NCI-H82 (cell line): ENCODE results near the gene ZNF787.

Experiments
- DNase-seq: peaks from one replicate; lab custom pipeline; 2025; lab: John Stamatoyannopoulos, UW

Gene ZNF787

DNA sequence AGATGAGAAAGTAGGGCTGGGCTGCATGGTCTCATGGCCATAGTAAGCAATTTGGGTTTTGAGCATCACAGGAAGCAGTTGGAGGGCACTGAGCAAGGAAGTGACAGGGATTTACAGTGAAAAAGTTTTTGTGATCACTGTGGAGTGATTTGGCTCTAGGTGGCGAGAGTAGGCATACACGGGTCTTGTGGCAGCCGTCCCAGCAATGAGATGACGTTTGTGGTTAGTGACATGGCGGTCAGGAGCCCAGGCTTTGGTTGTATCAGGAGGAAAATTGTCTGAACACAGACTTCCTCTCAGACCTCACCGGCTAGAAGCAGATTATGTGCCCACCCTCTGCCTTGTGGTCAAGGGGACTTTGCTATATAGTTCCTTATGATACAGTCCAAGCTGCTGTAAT, 23.3 kb upstream of the ZNF787 start:
- no peak for DNase-seq

DNA sequence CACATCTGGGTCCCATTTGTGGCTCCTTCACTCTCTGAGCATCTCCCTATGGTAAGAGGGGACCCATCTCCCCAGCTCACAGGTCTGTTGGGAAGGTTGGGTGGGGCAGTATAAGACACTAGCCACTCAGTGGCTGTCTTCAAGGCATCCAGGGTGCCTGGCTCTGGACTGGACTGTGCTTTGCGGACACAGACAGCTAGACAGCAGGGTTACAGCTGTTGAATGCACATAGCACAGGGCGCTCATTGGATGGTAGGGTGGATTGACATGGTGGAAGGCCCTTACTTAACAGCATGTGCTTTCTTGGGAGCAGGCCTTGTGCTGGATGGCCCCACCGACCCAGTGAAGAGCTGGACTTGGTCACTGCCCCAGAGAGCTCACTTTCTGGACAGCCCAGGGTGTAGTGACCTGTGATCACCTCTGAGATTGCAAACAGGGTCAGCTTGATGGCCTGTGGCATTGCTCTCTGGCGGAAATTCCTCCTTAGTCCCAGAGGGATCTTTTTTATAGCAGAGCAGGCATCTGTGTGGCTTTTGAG, 21.9 kb upstream of the ZNF787 start:
- no peak for DNase-seq

DNA sequence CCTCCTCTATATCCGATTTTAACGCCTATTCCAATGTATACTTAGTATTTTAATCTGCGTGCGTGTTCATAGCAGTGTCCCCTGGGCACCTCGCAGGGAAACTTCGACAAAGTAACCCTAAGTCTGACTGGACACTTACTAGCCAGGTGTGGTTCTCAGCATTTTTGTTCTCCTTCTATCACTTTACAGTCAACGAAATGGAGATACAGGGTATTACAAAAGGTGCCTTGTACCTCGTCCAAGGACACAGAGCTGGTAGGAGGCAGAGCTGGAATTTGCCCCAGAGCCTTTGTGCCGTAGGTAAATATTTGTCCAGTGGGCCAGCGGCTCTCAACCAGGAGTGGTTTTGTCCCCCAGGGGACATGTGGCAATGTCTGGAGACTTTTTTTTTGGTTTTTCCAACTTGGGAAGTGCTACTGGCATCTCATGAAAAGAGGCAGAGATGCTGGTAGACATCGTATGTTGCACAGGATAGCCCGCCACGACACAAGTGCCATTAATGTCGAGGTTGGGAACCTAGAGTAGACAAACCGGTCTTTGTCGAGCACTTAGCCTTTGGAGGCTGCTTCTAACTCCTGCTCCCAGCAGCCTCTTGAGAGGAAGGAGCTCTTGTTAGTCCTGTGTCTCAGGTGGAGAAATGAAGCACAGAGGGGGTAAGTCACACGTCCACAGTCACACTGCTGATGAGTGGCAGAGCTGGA, 21.1 kb upstream of the ZNF787 start:
- no peak for DNase-seq

DNA sequence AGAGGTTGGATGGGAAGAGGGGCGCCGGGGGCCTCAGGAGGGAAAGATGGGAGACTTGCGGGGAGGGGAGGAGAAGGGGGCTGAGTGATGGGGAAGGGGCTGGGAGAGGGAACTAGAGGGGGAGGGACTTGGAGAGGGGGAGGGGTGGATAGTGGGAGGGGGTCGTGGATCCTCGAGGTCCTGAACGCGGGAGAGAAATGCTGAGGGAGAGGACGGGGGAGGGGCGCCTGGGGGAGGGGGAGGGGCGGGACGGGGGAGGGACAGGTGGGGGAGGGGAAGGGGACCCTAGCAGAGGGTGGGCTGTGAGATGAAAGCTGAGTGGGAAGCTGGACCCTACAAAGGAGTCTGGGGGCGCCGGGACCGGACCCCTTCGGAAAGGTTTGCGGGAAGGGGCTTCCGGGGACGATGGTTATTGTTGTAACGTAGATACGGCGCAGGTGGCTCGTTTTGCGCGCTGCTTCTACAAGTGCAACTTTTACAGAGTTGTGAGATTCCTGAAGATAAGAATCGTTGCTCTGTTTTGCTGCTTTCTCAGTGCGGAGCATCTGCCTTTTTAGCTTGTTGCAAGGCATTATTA, 20.4 kb upstream of the ZNF787 start:
- DNase-seq = peak; percentile 44

DNA sequence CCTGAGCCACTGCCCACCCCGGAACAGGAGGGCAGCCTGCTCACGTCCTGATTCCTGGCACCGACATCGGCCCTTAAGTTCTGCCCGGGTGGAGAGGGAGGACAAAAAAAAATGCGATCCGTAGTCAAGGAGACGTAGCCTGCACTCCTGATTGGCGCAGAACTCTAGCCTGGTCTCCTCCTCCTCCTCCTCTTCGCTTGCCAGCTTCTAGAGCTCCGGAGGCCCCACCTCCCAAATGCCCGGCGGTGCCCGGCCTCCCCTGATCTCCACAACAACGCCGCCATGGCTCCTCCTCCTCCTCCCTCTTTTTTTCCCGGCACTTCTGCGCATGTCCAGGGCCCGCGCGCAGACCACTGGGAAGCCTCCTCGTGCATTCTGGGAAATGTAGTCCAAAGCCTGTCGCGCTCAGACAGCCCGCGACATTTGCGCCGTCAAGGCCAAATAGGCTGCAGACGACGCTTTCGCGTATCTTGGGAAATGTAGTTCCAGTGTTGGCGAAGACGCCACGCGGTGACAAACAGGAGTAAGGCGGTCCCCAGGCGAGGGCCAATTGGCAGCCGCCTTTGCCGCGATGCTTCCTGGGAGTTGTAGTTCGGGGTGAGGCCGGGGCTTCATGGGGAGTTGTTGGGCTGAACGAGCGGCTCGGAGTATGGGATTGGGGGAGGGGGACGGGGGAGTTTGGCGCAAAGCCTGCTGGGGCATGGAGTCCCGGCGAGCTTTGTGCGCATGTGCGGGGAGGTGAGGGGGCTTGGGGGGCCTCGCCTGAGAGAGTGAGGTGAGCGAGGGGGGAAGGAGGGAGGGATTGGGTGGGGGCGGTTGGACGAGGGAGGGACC, 19.7 kb upstream of the ZNF787 start, which contains the start of gene ZNF444:
Gene ZNF444 (plus strand): TSS at position 705 of the 834 bp plus-strand sequence. CDS start 5,625 bp downstream, outside the sequence.
- DNase-seq = peak; percentile 100

DNA sequence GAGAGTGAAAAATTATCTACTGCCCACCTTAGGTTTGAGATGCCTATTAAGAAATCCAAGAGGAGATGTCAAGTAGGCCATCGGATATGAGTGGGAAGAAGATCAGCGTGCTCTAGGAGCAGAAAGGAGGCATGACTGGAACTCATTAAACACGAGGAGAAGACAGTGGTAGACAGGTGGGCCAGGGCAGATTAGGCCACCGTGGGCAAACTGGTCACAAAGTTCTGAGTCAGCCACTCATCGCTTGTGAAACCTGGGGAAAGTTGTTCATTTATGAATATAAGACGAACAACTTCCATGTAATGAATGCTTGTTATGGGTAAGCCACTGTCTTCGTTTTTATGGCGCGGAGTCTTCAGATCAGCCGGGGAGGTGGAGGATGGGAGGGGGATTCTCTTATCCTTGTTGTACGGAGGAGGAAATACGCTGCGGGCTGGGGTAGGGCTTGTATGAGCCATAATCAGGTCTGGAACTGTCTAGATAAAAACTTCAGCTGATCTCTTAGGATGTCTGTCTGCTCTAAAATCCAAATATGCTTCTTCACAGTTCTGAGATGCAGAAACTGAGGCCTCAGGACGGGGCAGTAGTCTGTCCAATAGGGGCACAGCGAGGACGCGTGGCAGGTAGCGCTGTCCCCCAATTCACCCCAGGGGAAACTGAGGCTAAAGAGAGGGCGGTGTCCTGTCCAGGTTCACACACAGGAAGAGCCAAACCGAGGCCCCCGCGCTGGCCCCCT, 18.9 kb upstream of the ZNF787 start:
- DNase-seq = peak; percentile 29

DNA sequence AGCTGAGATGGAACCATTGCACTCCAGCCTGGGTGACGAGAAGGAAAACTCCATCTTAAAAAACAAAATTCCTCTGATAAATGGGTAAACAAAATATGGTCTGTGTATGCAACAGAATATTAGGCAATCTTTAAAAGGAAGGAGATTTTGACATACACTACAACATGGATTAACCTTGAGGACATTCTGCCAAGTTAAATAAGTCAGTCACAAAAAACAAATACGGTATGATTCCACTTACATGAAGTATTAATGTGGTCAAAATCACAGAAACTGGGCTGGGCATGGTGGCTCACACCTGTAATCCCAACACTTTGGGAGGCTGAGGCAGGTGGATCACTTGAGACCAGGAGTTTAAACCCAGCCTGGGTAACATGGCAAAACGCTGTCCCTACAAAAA, 17.0 kb upstream of the ZNF787 start:
- no peak for DNase-seq

DNA sequence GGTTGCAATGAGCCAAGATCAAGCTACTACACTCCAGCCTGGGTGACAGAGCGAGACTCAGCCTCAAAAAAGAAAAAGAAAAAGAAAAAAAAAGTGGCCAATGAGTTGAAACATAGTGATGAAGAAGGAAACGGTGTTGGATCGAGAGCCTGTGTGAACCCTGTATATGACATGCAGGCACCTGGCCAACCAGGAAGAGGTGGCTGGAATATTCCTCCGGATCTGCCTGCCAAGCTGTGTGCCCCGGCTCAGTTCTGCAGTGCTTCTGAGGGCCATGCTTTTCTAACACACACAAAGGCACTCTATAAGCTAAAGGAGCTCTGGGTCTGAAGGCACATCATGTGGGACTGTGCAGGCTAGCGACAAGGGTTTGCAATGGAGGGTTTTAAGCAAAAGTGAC, 16.3 kb upstream of the ZNF787 start:
- DNase-seq = no peak

DNA sequence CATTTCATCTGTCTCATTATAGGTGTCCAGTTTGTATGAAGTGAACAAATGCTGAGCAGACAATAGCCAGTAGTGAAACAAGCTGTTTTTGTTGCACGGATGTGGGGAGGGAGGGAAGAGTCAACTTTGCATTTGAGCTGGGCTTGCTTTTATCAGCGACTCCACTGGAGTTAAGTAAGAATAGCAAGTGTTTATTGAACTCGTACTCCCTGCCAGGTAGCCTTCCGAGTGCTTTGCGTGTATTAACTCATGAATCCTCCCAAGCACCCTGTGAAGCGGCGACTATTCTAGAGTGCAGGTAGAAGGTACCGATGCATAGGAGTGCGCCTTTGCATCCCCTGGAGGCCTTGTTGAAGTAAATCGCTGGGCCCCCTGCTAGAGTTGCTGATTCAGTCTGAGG, 15.3 kb upstream of the ZNF787 start:
- no peak for DNase-seq

DNA sequence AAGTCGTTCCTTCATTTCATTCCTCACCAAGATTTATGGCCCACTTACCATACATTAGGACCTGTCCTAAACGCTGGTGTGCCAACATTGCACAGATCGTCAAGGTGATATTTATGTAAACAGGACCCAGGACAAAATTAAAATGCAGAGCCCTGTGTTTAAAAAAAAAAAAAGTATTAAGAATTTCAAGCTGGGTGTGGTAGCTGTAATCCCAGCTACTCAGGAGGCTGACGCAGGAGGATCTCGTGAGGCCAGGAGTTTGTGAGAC, 13.5 kb upstream of the ZNF787 start:
- DNase-seq = no peak

DNA sequence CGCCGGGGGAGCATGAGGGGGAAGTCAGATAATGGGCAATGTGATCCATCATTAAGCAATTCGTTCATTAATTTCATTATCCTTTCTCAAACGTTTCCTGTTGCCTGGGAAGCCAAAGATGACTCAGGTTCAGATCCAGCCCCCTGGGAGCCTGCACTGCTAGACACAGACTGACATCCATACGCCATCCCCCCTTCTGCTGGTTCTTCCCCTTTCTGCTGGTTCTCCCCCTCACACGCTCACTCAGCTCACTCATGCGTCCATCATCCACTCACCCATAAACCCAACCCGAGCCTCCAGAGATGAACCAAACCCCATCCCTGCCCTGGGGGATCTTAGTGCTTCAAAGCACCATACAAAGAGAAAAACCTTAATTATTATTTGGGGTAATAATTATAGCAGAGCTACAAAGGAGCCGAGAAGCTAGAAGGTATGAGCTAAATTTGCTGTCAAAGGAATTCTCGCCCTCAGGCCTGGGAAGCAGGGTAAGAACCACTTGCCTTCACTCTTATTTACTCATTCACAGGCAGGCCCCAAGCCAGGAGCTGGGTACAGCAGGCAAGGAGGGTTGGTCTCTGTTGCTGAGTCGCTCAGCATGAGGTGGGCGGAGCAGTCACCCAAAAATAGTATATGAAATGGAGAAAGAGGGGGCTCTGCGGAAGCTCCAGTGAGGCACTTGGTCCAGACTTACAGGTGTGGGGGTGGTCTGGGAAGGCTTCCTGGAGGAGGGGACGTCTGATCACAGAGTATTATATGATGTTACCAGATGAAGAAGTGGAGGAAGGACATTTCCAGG, 13.0 kb upstream of the ZNF787 start:
- no peak for DNase-seq

DNA sequence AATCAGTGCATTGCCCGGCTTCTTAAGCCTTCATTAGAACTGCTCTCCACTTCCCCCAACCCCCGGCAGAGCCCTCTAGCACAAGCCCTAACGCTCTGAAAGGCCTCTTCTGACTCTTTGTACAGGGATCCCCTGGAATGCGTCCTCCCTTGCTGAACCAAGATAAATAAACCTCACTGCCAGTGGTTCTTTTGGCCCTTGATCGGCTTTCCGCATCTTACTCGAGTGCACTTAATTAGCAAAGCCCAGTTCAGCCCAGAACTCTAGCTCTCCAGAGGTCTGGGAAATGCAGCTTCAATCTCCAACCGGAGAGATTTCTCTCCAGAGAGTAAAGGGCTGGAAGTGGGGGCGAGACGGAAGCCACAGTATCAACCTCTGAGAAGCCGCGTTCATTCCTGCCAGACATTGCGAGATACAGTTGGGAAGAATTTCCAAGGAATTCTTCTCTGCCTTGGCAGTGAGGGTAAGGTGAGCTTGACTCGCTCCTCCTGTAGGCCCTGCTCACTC, 11.3 kb upstream of the ZNF787 start:
- peak; percentile 17 for DNase-seq

DNA sequence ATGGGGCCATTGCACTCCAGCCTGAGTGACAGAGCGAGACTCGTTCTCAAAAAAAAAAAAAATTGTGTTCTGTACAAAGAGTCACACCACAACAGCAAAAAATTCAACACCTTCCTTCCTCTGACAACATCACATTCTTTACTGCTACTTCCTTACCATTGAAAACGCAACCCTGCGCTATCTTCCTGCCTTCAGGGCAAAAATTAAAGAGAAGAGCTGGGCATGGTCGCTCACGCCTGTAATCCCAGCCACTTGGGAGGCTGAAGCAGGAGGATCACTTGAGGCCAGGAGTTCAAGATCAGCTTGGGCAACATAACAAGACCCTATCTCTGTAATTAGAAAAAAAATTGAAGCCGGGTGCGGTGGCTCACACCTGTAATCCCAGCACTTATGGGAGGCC, 10.6 kb upstream of the ZNF787 start:
- DNase-seq = no peak

DNA sequence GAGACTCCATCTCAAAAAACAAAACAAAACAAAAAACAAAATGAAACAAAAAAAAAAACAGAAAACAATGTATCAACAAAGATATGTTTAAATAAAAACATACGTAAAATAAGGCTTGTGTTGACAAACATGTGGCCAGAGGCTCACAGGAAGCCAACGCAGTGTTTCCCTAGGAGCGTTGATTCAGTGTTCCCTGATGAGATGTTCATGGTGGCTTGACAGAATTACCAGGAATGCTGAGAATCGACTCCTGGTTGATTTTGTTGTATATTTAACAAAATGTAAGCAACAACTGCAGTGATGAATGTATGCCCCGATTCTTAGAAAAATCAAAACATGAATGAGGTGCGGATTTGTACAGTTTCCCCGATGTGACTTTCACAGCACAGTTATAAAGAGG, 8.9 kb upstream of the ZNF787 start:
- DNase-seq = no peak

DNA sequence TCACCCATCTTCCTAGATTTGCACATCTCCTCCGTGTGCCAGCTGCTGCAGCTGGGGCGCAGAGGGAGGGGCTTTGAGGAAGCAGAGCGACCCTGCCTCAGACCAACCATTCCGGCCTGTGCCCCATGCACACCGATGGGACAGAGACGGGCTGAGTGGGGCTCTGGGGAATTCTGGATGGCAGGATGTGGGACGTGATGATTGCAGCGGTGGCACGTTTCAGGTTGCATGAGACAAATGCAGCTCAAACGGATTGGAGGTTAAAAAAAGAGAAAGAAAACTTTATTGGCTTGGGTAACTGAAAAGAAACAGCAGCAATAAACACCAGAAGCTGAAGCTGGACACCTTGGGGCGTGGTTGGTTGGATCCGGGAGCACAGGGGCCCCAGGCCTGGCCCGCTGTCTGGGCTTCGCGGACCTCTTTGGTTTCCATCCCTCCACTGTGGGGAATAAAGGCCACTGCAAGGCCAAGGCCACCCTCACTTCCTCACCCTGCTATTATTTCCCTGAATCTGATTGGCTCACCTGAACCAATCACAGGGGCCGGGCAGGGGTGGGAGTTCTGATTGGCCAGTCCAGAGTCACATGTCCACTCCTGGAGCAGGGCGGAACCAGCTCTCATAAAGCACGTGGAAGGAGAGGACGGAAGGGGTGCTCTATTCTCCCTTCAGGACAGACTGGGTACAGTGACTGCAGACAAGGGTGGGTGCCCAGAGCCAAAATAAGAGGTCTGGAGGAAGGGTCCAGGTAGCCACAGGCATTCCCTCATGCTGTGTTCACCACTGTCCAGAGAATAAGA, 6.1 kb upstream of the ZNF787 start:
- peak; percentile 24 for DNase-seq

DNA sequence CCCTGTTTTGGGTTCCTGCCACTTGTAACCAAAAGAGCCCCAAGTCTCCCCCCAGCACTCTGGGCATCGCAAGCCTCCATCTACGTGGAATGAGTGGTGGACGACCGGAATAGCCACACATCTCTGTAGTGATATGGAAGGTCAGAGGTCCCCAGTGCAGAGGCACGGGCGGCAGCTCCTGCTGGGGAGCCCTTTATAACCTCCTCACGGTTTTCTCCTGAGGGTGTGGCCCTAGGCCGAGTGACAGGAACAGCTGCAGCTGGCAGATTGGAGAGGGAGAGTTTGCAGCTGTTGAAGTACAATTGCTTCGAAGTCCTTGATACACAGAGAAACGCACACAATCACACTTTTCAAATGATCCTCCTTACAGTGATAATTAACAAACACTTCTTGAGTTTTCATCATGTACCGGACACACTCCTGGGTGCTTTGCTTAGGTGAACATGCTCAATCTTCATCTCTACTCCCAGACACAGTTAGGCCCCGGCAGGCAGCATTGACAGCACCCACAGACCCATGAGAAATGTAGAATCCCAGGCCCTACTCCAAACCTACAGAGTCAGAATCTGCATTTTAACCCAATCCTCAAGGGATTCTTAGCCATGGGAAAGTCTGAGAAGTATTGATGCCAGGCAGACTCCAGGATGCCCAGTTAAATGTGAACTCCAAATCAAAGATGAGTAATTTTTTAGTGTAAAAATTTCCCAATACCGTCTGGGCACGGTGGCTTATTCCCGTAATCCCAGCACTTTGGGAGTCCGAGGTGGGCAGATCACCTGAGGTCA, 4.9 kb upstream of the ZNF787 start:
- DNase-seq = peak; percentile 33

DNA sequence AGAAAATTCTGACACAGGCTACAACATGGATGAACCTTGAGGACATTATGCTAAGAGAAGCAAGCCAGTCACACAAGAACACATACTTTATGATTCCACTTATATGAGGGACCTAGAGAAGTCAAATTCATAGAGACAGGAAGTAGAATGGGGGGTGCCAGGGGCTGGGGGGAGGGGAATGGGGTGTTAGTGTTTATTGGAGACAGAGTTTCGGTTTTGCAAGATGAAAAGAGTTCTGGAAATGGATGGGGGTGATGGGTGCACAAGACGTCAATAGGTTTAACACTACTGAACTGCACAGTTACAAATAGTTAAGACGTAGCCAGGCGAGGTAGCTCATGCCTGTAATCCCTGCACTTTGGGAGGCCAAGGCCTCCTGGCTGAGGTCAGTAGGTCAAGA, 3.5 kb upstream of the ZNF787 start:
- DNase-seq = no peak

DNA sequence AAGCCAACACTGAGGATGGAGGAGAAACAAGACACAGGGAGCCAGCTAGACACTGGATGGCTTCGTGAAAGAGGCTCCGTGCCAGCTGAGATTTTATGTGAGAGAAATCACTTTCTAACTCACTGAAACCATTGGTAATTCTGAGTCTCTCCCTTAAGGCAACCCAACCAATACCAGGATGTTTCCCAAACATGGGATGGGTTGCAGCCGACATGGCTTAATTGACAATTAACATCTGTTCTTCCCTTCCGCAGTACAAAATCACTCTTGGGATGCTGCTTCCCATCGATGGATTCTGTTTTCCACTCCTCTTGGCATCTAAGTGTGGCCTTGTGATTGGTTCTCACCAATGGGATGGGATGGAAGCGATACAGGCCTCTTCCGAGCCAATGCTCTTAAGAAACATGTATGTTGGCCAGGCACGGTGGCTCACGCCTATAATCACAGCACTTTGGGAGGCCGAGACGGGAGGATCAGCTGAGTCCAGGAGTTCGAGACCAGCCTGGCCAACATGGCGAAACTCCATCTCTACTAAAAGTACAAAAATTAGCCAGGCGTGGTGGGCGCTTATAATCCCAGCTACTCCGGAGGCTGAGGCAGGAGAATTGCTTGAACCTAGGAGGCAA, 2.3 kb upstream of the ZNF787 start:
- DNase-seq = no peak
